ENCODE results near the gene GGT1. TPM values are rescaled to one million over a fixed set of nuclear protein-coding genes. Genes with fewer than 3 reads are reported as not detected.
"Not testable (repeated sequence)": the region's sequence is repeated elsewhere in the genome, so short reads cannot be mapped to it uniquely, and the experiment has no call there.

Gene GGT1
- total RNA-seq (2022) = 9.4 and 12.4 TPM in 2 replicates
- Bru-seq, nascent RNA = percentile 34 among the genes with signal in this experiment
- BruChase-seq, experiment 1, labeled RNA remaining after a 2-hour chase = percentile 36 among the genes with signal in this experiment
- BruChase-seq, experiment 2, labeled RNA remaining after a 6-hour chase = percentile 41 among the genes with signal in this experiment
- long read RNA-seq, partial matches to known transcripts = 2 of 18 reads
- long read RNA-seq, other reads (novel, unspliced or antisense) = 16 of 18 reads

GRCh38 chr22:24602847-24603769 lies at the start of gene GGT1:
TSS of gene GGT1 (plus strand) at chr22:24603193. CDS start at chr22:24611082, 7,889 bp downstream.
- TSS peak; percentile 17 for BruUV-seq (replicated peaks)
- intact Hi-C loops (cut with micrococcal nuclease; ENCODE audit: unreplicated experiment); DNase-seq; CTCF ChIA-PET; H3K4me1 ChIP-seq; H3K27me3 ChIP-seq (replicated peaks; ENCODE audit: control insufficient read depth, insufficient read depth, low read length); H3K9me3 Mint-ChIP-seq (ENCODE audit: unreplicated experiment); POLR2A ChIA-PET; H3K27me3 Mint-ChIP-seq (ENCODE audit: insufficient read depth, unreplicated experiment); H3K9me3 ChIP-seq; H3K36me3 ChIP-seq (ENCODE audit: control insufficient read depth, insufficient read depth, low read length); H3K27ac Mint-ChIP-seq (ENCODE audit: unreplicated experiment); H3K36me3 Mint-ChIP-seq (ENCODE audit: insufficient read depth, unreplicated experiment): not testable (repeated sequence)
- H3K4me3 ChIP-seq (ENCODE audit: low read depth, low read length) = peak within 1 kb of the TSS; percentile 5
- peaks cover 14% of the 10 kb centered on the region for H3K4me1 Mint-ChIP-seq (ENCODE audit: low read depth, unreplicated experiment)
- peak within 1 kb of the TSS; percentile 60 for H3K4me3 Mint-ChIP-seq (ENCODE audit: unreplicated experiment)

GRCh38 chr22:24553597-24554312 lies 49.2 kb upstream of the GGT1 start:
- no peaks in the 10 kb centered on the region for H3K9me3 Mint-ChIP-seq (ENCODE audit: unreplicated experiment)
- ChIA-PET CTCF (interaction anchor here (0.6 kb wide), 1 partner anchor 77 kb away, joined by 6 read pairs; no protein-coding TSS in a partner anchor), POLR2A (interaction anchor here (1.0 kb wide), 1 partner anchor 12 kb away, joined by 3 read pairs; no protein-coding TSS in a partner anchor)
- peaks cover 49% of the 10 kb centered on the region for H3K4me1 Mint-ChIP-seq (ENCODE audit: low read depth, unreplicated experiment)
- Histone ChIP-seq H3K4me3 (ENCODE audit: low read depth, low read length) (peak overlapping the region; percentile 80), H3K4me1 (peaks cover 53% of the 10 kb centered on the region), H3K36me3 (ENCODE audit: control insufficient read depth, insufficient read depth, low read length) (peaks cover 5% of the 10 kb centered on the region), H3K27me3 (replicated peaks; ENCODE audit: control insufficient read depth, insufficient read depth, low read length) (no peaks in the 10 kb centered on the region), H3K9me3 (no peaks in the 10 kb centered on the region)
- no TSS peak for BruUV-seq (replicated peaks)
- peak overlapping the region; percentile 89 for H3K27ac Mint-ChIP-seq (ENCODE audit: unreplicated experiment)
- H3K4me3 Mint-ChIP-seq (ENCODE audit: unreplicated experiment) = peak overlapping the region; percentile 100
- no peaks in the 10 kb centered on the region for H3K27me3 Mint-ChIP-seq (ENCODE audit: insufficient read depth, unreplicated experiment)
- H3K36me3 Mint-ChIP-seq (ENCODE audit: insufficient read depth, unreplicated experiment) = peaks cover 46% of the 10 kb centered on the region
- DNase-seq = no peak
- TF ChIP-seq CTCF (IDR thresholded peaks at IDR 0.05; ENCODE audit: insufficient read depth in 1 of 2, low read depth in 1 of 2, low read length in 1 of 2, severe bottlenecking in 1 of 2, unreplicated experiment in 1 of 2) = no peak
- intact Hi-C loops (cut with micrococcal nuclease; ENCODE audit: unreplicated experiment) = loop anchor here (2.0 kb wide), 1 partner anchor 29 kb away; no protein-coding TSS in a partner anchor

GRCh38 chr22:24554313-24555164 lies 48.5 kb upstream of the GGT1 start, which contains the start of gene GUCD1:
TSS of gene GUCD1 (minus strand) at chr22:24555138. CDS start at chr22:24554991, 147 bp downstream.
- CTCF ChIA-PET = interaction anchor here (0.6 to 1.2 kb wide), 3 partner anchors 10 to 133 kb away, joined by 3 to 13 read pairs (median 3); no protein-coding TSS in a partner anchor

More at GRCh38 chr22:24554313-24555164, 48.5 kb upstream of the GGT1 start, which contains the start of gene GUCD1:
- POLR2A ChIA-PET = interaction anchor here (0.8 to 1.0 kb wide), 2 partner anchors 40 to 253 kb away, joined by 7 to 8 read pairs; no protein-coding TSS in a partner anchor
- peak within 1 kb of the TSS; percentile 99 for H3K27ac Mint-ChIP-seq (ENCODE audit: unreplicated experiment)
- intact Hi-C loops (cut with micrococcal nuclease; ENCODE audit: unreplicated experiment) = loop anchor here (1.0 to 2.0 kb wide), 3 partner anchors 24 to 39 kb away; partner anchors contain the start of gene LRRC75B
- H3K9me3 ChIP-seq = no peaks in the 10 kb centered on the region
- H3K4me1 ChIP-seq = peaks cover 50% of the 10 kb centered on the region
- BruUV-seq (replicated peaks) = no TSS peak
- no peaks in the 10 kb centered on the region for H3K27me3 Mint-ChIP-seq (ENCODE audit: insufficient read depth, unreplicated experiment)
- H3K9me3 Mint-ChIP-seq (ENCODE audit: unreplicated experiment) = no peaks in the 10 kb centered on the region
- H3K4me3 Mint-ChIP-seq (ENCODE audit: unreplicated experiment) = peak within 1 kb of the TSS; percentile 100
- peaks cover 49% of the 10 kb centered on the region for H3K4me1 Mint-ChIP-seq (ENCODE audit: low read depth, unreplicated experiment)
- peak within 1 kb of the TSS; percentile 86 for H3K4me3 ChIP-seq (ENCODE audit: low read depth, low read length)
- no peak for TF ChIP-seq CTCF (IDR thresholded peaks at IDR 0.05; ENCODE audit: insufficient read depth in 1 of 2, low read depth in 1 of 2, low read length in 1 of 2, severe bottlenecking in 1 of 2, unreplicated experiment in 1 of 2)
- DNase-seq = no peak
- no peaks in the 10 kb centered on the region for H3K27me3 ChIP-seq (replicated peaks; ENCODE audit: control insufficient read depth, insufficient read depth, low read length)
- peaks cover 5% of the 10 kb centered on the region for H3K36me3 ChIP-seq (ENCODE audit: control insufficient read depth, insufficient read depth, low read length)
- peaks cover 54% of the 10 kb centered on the region for H3K36me3 Mint-ChIP-seq (ENCODE audit: insufficient read depth, unreplicated experiment)
